Esophagus (tissue), 2 donors: ENCODE data around the gene CLTCL1. TPM values are rescaled to one million over a fixed set of nuclear protein-coding genes. Genes with fewer than 3 reads are reported as not detected.

ENCODE experiments used
- H3K27ac ChIP-seq, 2 donors: one replicate each; pipeline ENCODE4 v1.5.1; 2013; ENCODE audit warnings: low read depth in 2 of 2, mild to moderate bottlenecking in 2 of 2, inconsistent platforms in 1 of 2, low read length in 1 of 2, moderate library complexity in 1 of 2
- H3K27me3 ChIP-seq, 2 donors: one replicate each; pipeline ENCODE4 v1.6.1; 2013; ENCODE audit warnings: low read length in 2 of 2, control low read depth in 1 of 2, mild to moderate bottlenecking in 1 of 2; ENCODE audit not compliant: insufficient read depth in 2 of 2, control insufficient read depth in 1 of 2
- H3K36me3 ChIP-seq, 2 donors: one replicate each; pipeline ENCODE4 v1.6.1; 2013; ENCODE audit warnings: low read length in 1 of 2; ENCODE audit not compliant: control insufficient read depth in 2 of 2, insufficient read depth in 2 of 2
- H3K4me1 ChIP-seq, 2 donors: one replicate each; pipeline ENCODE4 v1.6.1; 2013; ENCODE audit warnings: low read length in 1 of 2; ENCODE audit not compliant: control insufficient read depth in 2 of 2, insufficient read depth in 2 of 2
- H3K4me3 ChIP-seq, 2 donors: one replicate each; pipeline ENCODE4 v1.5.1; 2013; ENCODE audit warnings: low read length in 2 of 2, mild to moderate bottlenecking in 2 of 2, low read depth in 1 of 2, moderate library complexity in 1 of 2
- H3K9me3 ChIP-seq, 2 donors: one replicate each; pipeline ENCODE4 v1.6.1; 2013; ENCODE audit warnings: mild to moderate bottlenecking in 2 of 2, low read depth in 1 of 2, low read length in 1 of 2, moderate library complexity in 1 of 2; ENCODE audit not compliant: control insufficient read depth in 2 of 2, insufficient read depth in 1 of 2
- WGBS, 2 donors: extraction: QIAGEN DNeasy Blood & Tissue Kit; methylation state at CpG; one replicate each; pipeline ENCODE4 v1.1.7; 2013; 5-methylcytosine and 5-hydroxymethylcytosine counted together
- polyA plus RNA-seq, 2 donors: library from polyadenylated mRNA; stranded (reverse); fragments of 200-250 nt; gene quantifications; one replicate each; pipeline ENCODE4 v1.2.3, GENCODE V29; 2013
- donor health status: healthy with polysubstance abuse.
- donor health status: Bipolar disorder and iron deficiency.

CLTCL1 gene
- polyA plus RNA-seq, 2 donors: 2.8 to 4.0 TPM

- peaks cover 0 to 28% of the 10 kb centered on the region in 2 donors for H3K4me1 ChIP-seq
- WGBS, 2 donors: 85 to 88% methylated on average over 9 of the region's 9 CpGs
- no peak overlapping the region for H3K4me3 ChIP-seq
- peaks cover 15 to 57% of the 10 kb centered on the region in 2 donors for H3K36me3 ChIP-seq
- H3K27ac ChIP-seq: no peak overlapping the region
- no peaks in the 10 kb centered on the region for H3K9me3 ChIP-seq
- H3K27me3 ChIP-seq: no peaks in the 10 kb centered on the region
Measured at GRCh38 chr22:19132693-19133400, 158.7 kb downstream of the CLTCL1 start.

GRCh38 chr22:19132153-19132552, 159.4 kb downstream of the CLTCL1 start:
- H3K36me3 ChIP-seq: peaks cover 15 to 50% of the 10 kb centered on the region in 2 donors
- H3K4me3 ChIP-seq: no peak overlapping the region
- no peak overlapping the region for H3K27ac ChIP-seq
- H3K27me3 ChIP-seq: no peaks in the 10 kb centered on the region
- peaks cover 0 to 33% of the 10 kb centered on the region in 2 donors for H3K4me1 ChIP-seq
- H3K9me3 ChIP-seq: no peaks in the 10 kb centered on the region
- WGBS, 2 donors: 94 to 96% methylated on average over 20 of the region's 20 CpGs

- Histone ChIP-seq H3K4me3 (no peak overlapping the region), H3K36me3 (peaks cover 11 to 45% of the 10 kb centered on the region in 2 donors), H3K27me3 (no peaks in the 10 kb centered on the region), H3K9me3 (no peaks in the 10 kb centered on the region), H3K4me1 (peaks cover 0 to 37% of the 10 kb centered on the region in 2 donors), H3K27ac (no peak overlapping the region)
- 96 to 98% methylated on average over 19 of the region's 19 CpGs for WGBS, 2 donors
Measured at GRCh38 chr22:19131685-19132015, 159.9 kb downstream of the CLTCL1 start.

DNA sequence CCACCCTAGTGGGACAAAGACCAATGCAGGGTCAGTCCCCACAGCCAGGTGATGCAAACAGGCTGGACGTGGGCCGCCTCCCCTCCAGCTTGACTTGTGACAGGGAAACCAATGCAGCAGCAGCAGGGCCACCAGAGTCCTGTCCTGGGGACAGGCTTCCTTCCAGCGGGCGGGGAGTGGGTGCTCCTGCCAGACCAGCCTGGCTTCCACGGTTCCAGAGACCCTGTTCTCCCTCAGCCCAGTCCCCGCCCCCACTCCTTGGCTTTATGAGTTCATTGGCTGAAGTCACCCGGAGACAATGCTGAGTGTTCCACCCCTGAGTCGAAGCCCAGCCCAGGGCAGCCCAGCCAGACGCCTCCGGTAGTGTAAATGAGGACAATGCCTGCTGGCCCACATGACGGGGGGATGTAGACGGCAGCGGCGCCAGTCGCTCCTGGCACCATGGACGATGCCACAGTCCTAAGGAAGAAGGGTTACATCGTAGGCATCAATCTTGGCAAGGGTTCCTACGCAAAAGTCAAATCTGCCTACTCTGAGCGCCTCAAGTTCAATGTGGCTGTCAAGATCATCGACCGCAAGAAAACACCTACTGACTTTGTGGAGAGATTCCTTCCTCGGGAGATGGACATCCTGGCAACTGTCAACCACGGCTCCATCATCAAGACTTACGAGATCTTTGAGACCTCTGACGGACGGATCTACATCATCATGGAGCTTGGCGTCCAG, 160.4 kb downstream of the CLTCL1 start, which contains the start of gene TSSK2:
Gene TSSK2 (plus strand): TSS at position 350 of the 726 bp plus-strand sequence. CDS start 92 bp downstream, at position 442.
- Histone ChIP-seq H3K4me3 (no peak within 1 kb of the TSS), H3K9me3 (no peaks in the 10 kb centered on the region), H3K4me1 (peaks cover 0 to 38% of the 10 kb centered on the region in 2 donors), H3K36me3 (peaks cover 10 to 42% of the 10 kb centered on the region in 2 donors), H3K27me3 (no peaks in the 10 kb centered on the region), H3K27ac (peak within 1 kb of the TSS; percentile 43 to 87)
- 79 to 81% methylated on average over 27 of the region's 27 CpGs for WGBS, 2 donors

DNA sequence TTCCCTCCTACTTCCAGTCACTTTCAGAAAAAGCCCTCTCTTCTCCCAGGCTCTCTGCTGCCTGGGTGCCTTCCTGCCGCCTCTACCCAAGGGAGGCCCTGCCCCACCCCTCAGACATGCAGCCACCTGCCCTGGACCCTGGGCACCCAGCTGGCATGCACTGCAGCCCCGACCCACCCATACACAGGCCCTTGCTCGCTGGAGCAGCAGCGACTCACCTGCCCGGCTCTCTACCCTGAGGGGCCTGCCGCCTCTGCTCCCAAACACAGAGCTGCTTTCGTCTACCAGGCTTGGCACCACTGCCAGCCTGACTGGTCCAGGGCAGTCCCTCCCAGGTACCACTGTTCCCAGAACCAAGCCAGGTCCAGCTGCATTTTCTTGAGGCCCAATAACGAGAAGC, 161.6 kb downstream of the CLTCL1 start:
- Histone ChIP-seq H3K27me3 (no peaks in the 10 kb centered on the region), H3K4me3 (no peak overlapping the region), H3K4me1 (peaks cover 0 to 39% of the 10 kb centered on the region in 2 donors), H3K9me3 (no peaks in the 10 kb centered on the region), H3K36me3 (peaks cover 6 to 35% of the 10 kb centered on the region in 2 donors), H3K27ac (peak overlapping the region; percentile 82 to 87)
- WGBS, 2 donors: 52 to 64% methylated on average over 8 of the region's 8 CpGs

Other genes with a start within 250 kb of the CLTCL1 start
- 10 to 100 TPM; 32.2 to 32.9 TPM for gene DGCR2, start 169.3 kb downstream of the CLTCL1 start, polyA plus RNA-seq
- under 1 TPM; 0.05 to 0.06 TPM for gene TSSK2, start 160.4 kb downstream of the CLTCL1 start, polyA plus RNA-seq
- 10 to 100 TPM; 11.9 to 13.4 TPM for gene ESS2, start 147.1 kb downstream of the CLTCL1 start, polyA plus RNA-seq
- gene GSC2, start 141.4 kb downstream of the CLTCL1 start, polyA plus RNA-seq: not detected
- 10 to 100 TPM; 36.1 to 54.6 TPM for gene SLC25A1, start 113.0 kb downstream of the CLTCL1 start, polyA plus RNA-seq
- gene HIRA, start 140.0 kb upstream of the CLTCL1 start, polyA plus RNA-seq: 10 to 100 TPM in 1 of 2 donors, 1 to 10 TPM in 1; 4.5 to 11.5 TPM
- gene MRPL40, start 140.8 kb upstream of the CLTCL1 start, polyA plus RNA-seq: 10 to 100 TPM; 27.9 to 46.2 TPM
- 10 to 100 TPM; 17.4 to 19.1 TPM for gene C22orf39, start 156.0 kb upstream of the CLTCL1 start, polyA plus RNA-seq
- gene UFD1, start 187.5 kb upstream of the CLTCL1 start, polyA plus RNA-seq: 10 to 100 TPM; 59.7 to 78.3 TPM
- 10 to 100 TPM in 1 of 2 donors, 1 to 10 TPM in 1; 9.6 to 12.1 TPM for gene CDC45, start 188.2 kb upstream of the CLTCL1 start, polyA plus RNA-seq
- 10 to 100 TPM in 1 of 2 donors, 1 to 10 TPM in 1; 8.5 to 48.3 TPM for gene CLDN5, start 232.7 kb upstream of the CLTCL1 start, polyA plus RNA-seq